Measurements from ENCODE around the gene TMCC3. TPM values are rescaled to one million over a fixed set of nuclear protein-coding genes. Genes with fewer than 3 reads are reported as not detected.
A peak's percentile ranks its signal among the peaks of the same experiment; 100 is the strongest.

The TMCC3 gene
- total and polyA plus RNA-seq, 2 of the 13 experiments (the other 11 are each of a cell fraction or from before 2014, with no cell fraction given) = not detected

GRCh38 chr12:94532490-94533422 is 117.6 kb downstream of the TMCC3 start (continued):
- TF ChIP-seq RAD21 (CRISPR knock-in tag; IDR thresholded peaks at IDR 0.05) (peak; percentile 88), WIZ (CRISPR knock-in tag; IDR thresholded peaks at IDR 0.05) (no peak), PBX2 (CRISPR knock-in tag; IDR thresholded peaks at IDR 0.05) (no peak), KDM2A (CRISPR knock-in tag; IDR thresholded peaks at IDR 0.05; ENCODE audit: borderline replicate concordance, low read depth) (peak; percentile 64; the same call in 1 of the 2 replicates), SYNCRIP (IDR thresholded peaks at IDR 0.05; ENCODE audit: insufficient read depth, low read depth, low read length) (no peak), SMAD9 (CRISPR knock-in tag; IDR thresholded peaks at IDR 0.05) (no peak), SRSF4 (IDR thresholded peaks at IDR 0.05; ENCODE audit: low read depth, low read length, poor library complexity, severe bottlenecking) (no peak), KAT7 (CRISPR knock-in tag; IDR thresholded peaks at IDR 0.05; ENCODE audit: borderline replicate concordance) (no peak), SRY (CRISPR knock-in tag; IDR thresholded peaks at IDR 0.05) (no peak), ZNF777 (CRISPR knock-in tag; IDR thresholded peaks at IDR 0.05) (no peak), HMGXB4 (CRISPR knock-in tag; IDR thresholded peaks at IDR 0.05; ENCODE audit: borderline replicate concordance in 1 of 2, low read depth in 1 of 2) (peak in 1 of 2 experiments; percentile 61; a peak in 1 of 4 replicates), SETDB1 (CRISPR knock-in tag; IDR thresholded peaks at IDR 0.05; ENCODE audit: borderline replicate concordance) (no peak), TBX2 (CRISPR knock-in tag; IDR thresholded peaks at IDR 0.05; ENCODE audit: borderline replicate concordance) (no peak), ISX (CRISPR knock-in tag; conservative IDR thresholded peaks at IDR 0.05) (no peak), ZMAT3 (CRISPR knock-in tag; conservative IDR thresholded peaks at IDR 0.05) (no peak), ZBTB49 (CRISPR knock-in tag; IDR thresholded peaks at IDR 0.05; ENCODE audit: borderline replicate concordance) (no peak), PPARG (CRISPR knock-in tag; conservative IDR thresholded peaks at IDR 0.05) (no peak), BCL6 (CRISPR knock-in tag; IDR thresholded peaks at IDR 0.05) (0 out of 2 replicates have a peak, but pooled peaks have one; percentile 6), ZBTB7B (CRISPR knock-in tag; IDR thresholded peaks at IDR 0.05) (0 out of 2 replicates have a peak, but pooled peaks have one; percentile 16), FIP1L1 (IDR thresholded peaks at IDR 0.05; ENCODE audit: borderline replicate concordance, insufficient read depth, low read depth, low read length) (no peak)
- TF ChIP-seq, protein P1, sequence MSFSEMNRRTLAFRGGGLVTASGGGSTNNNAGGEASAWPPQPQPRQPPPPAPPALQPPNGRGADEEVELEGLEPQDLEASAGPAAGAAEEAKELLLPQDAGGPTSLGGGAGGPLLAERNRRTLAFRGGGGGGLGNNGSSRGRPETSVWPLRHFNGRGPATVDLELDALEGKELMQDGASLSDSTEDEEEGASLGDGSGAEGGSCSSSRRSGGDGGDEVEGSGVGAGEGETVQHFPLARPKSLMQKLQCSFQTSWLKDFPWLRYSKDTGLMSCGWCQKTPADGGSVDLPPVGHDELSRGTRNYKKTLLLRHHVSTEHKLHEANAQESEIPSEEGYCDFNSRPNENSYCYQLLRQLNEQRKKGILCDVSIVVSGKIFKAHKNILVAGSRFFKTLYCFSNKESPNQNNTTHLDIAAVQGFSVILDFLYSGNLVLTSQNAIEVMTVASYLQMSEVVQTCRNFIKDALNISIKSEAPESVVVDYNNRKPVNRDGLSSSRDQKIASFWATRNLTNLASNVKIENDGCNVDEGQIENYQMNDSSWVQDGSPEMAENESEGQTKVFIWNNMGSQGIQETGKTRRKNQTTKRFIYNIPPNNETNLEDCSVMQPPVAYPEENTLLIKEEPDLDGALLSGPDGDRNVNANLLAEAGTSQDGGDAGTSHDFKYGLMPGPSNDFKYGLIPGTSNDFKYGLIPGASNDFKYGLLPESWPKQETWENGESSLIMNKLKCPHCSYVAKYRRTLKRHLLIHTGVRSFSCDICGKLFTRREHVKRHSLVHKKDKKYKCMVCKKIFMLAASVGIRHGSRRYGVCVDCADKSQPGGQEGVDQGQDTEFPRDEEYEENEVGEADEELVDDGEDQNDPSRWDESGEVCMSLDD (CRISPR knock-in tag; IDR thresholded peaks at IDR 0.05; ENCODE audit: borderline replicate concordance) = no peak
